GM12864 (cell line): ENCODE measurements around the gene ZDHHC9.

ENCODE experiments used
- DNase-seq: peaks from one replicate; pipeline ENCODE4 v3.0.0-alpha.2; 2011; ENCODE audit warnings: low read depth
- H3K4me3 ChIP-seq: 2 replicates; pipeline ENCODE4 v1.5.1; 2011; ENCODE audit warnings: mild to moderate bottlenecking, low read depth, low read length, control low read depth
- TF ChIP-seq, protein P1 (sequence below): IDR thresholded peaks from 2 replicates; pipeline ENCODE4 v1.5.1; 2011; ENCODE audit warnings: low read depth, mild to moderate bottlenecking, moderate library complexity, low read length, control low read depth, inconsistent platforms; ENCODE audit errors: missing control alignments

The ZDHHC9 gene

DNA sequence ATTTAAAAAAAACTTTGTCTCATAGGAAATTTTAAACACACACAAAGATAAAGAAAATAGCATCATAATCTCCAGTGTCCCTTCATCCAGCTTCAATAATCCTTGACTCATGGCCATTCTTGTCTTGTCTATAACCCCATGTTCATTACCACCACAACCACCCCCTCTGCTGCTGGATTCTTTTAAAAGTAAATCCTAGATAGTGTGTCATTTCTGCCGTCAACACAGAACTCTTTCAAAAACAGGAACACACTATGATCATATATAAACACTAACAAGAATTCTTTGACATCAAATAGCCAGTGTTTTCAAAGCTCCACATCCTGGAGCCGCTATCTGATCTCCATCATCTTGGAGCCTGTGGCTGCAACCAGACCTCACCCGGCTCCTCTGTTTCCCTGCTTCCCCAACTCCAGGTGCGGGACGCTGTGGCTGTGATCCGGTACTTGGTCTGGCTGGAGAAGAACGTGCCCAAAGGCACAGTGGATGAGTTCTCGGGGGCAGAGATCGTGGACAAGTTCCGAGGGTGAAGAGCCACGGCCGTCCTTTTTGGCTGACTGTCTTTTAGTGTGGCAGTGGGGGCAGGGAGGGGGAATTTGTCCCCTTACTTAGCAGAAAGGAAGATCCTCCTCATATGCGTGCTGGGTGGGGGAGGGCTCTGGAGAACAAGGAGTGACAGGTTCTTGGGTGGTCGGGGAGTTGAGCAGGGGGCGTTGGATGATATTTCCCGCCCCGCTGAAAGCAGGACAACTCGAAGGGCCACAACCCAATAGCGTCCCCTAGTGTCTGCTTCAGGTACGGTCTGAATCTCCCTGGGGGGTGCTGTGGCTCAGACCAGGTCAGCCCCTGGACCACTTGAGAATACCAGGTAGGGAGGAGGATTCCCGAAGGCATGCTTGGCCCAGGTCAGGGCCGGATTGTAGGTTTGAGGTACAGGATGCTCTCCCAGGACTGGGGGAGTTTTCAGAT lies 89.3 kb downstream of the ZDHHC9 start:
- no peak for DNase-seq
- TF ChIP-seq, protein P1, sequence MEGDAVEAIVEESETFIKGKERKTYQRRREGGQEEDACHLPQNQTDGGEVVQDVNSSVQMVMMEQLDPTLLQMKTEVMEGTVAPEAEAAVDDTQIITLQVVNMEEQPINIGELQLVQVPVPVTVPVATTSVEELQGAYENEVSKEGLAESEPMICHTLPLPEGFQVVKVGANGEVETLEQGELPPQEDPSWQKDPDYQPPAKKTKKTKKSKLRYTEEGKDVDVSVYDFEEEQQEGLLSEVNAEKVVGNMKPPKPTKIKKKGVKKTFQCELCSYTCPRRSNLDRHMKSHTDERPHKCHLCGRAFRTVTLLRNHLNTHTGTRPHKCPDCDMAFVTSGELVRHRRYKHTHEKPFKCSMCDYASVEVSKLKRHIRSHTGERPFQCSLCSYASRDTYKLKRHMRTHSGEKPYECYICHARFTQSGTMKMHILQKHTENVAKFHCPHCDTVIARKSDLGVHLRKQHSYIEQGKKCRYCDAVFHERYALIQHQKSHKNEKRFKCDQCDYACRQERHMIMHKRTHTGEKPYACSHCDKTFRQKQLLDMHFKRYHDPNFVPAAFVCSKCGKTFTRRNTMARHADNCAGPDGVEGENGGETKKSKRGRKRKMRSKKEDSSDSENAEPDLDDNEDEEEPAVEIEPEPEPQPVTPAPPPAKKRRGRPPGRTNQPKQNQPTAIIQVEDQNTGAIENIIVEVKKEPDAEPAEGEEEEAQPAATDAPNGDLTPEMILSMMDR = peak; percentile 64

More for the DNA sequence above, 89.3 kb downstream of the ZDHHC9 start:
- no peak overlapping the region for H3K4me3 ChIP-seq
